ENCODE results near the gene CIART. TPM values are rescaled to one million over a fixed set of nuclear protein-coding genes. Genes with fewer than 3 reads are reported as not detected.

Gene CIART
- total RNA-seq, result 2.8 TPM

GRCh38 chr1:150281758-150282557 is at the start of gene CIART:
TSS of gene CIART (plus strand) at chr1:150282554. CDS start at chr1:150283268, 714 bp downstream.

GRCh38 chr1:150235852-150236613 is 46.3 kb upstream of the CIART start, which contains the start of gene ANP32E:
TSS of gene ANP32E (minus strand) at chr1:150236112. CDS start at chr1:150235786, 326 bp downstream.

GRCh38 chr1:150257624-150258585 is 24.4 kb upstream of the CIART start, which contains the start of gene CA14:
TSS of gene CA14 (plus strand) at chr1:150257774. CDS start at chr1:150258129, 355 bp downstream.

GRCh38 chr1:150268705-150269403 is 13.5 kb upstream of the CIART start, which contains the start of gene APH1A:
TSS of gene APH1A (minus strand) at chr1:150269016. CDS start at chr1:150268810, 206 bp downstream.

GRCh38 chr1:150293433-150294253 is 11.3 kb downstream of the CIART start, which contains the start of gene MRPS21:
TSS of gene MRPS21 (plus strand) at chr1:150293861. CDS start at chr1:150294367, 506 bp downstream.

Small RNAs within 50 kb of the gene (small RNA-seq; reads per million reads assigned to genes)
- 6.7 reads per million, percentile 88 among the genes with 10 or more reads in this experiment for gene RNU2-17P (ENCODE audit: low replicate concordance)

Other genes starting within 250 kb of the CIART start
- gene VPS45, start 214.8 kb upstream of the CIART start, total RNA-seq, result 122 TPM
- 69.5 TPM for gene PLEKHO1, start 132.6 kb upstream of the CIART start, total RNA-seq
- 16.0 TPM for gene ANP32E, start 46.4 kb upstream of the CIART start, total RNA-seq
- 1.3 TPM for gene CA14, start 24.8 kb upstream of the CIART start, total RNA-seq
- gene APH1A, start 13.5 kb upstream of the CIART start, total RNA-seq, result 64.2 TPM
- 5.0 TPM for gene C1orf54, start 9.8 kb upstream of the CIART start, total RNA-seq
- gene MRPS21, start 11.3 kb downstream of the CIART start, total RNA-seq, result 56.0 TPM
- 86.1 TPM for gene PRPF3, start 39.0 kb downstream of the CIART start, total RNA-seq
- 32.9 TPM for gene RPRD2, start 81.6 kb downstream of the CIART start, total RNA-seq
- 31.3 TPM for gene TARS2, start 204.9 kb downstream of the CIART start, total RNA-seq
- gene ECM1, start 225.6 kb downstream of the CIART start, total RNA-seq, result 2.8 TPM
- 1.9 TPM for gene FALEC, start 233.2 kb downstream of the CIART start, total RNA-seq